ENCODE results near the gene SCAPER.

- TF ChIP-seq PKNOX1 (IDR thresholded peaks at IDR 0.05) (no peak), L3MBTL2 (conservative IDR thresholded peaks at IDR 0.05) (no peak), ARNT (IDR thresholded peaks at IDR 0.05) (no peak), BHLHE40 (IDR thresholded peaks at IDR 0.05; ENCODE audit: borderline replicate concordance) (no peak), SP1 (IDR thresholded peaks at IDR 0.05) (no peak), NFRKB (IDR thresholded peaks at IDR 0.05) (no peak), SUZ12 (IDR thresholded peaks at IDR 0.05) (no peak), ZNF384 (IDR thresholded peaks at IDR 0.05) (no peak)
These were observed 439.4 kb downstream of the SCAPER start for GRCh38 chr15:76465728-76466127.

Data from HEK293T (cell line).